HG03064 (cell line): ENCODE results near the gene ZFR.
"Not testable (repeated sequence)": the region's sequence is repeated elsewhere in the genome, so short reads cannot be mapped to it uniquely, and the experiment has no call there.

ENCODE experiments used
- ATAC-seq: cut with Tn5 transposase; IDR thresholded peaks from one replicate; pipeline ENCODE4 v1.9.1; 2021; ENCODE audit warnings: low read depth; ENCODE audit not compliant: unreplicated experiment

The ZFR gene

DNA sequence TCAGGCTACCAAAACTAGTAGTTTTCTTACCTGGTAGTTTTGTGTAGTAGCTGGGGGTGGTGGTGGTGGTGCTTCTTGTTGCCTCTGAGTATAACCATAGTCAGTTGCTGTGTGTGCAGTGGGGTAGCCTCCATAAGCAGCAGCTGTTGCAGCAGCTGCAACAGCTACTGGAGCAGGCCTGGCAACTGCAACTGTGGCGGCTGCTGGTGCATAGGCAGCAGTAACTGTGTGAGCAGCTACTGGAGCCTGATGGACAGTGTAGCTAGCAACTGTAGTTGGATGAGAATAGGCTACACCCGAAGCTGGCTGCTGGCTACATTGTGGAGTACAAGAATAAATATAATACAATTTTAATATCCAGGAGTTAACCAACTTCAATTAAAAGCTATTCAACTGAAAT lies 24.7 kb downstream of the ZFR start:
- ATAC-seq, result no peak

DNA sequence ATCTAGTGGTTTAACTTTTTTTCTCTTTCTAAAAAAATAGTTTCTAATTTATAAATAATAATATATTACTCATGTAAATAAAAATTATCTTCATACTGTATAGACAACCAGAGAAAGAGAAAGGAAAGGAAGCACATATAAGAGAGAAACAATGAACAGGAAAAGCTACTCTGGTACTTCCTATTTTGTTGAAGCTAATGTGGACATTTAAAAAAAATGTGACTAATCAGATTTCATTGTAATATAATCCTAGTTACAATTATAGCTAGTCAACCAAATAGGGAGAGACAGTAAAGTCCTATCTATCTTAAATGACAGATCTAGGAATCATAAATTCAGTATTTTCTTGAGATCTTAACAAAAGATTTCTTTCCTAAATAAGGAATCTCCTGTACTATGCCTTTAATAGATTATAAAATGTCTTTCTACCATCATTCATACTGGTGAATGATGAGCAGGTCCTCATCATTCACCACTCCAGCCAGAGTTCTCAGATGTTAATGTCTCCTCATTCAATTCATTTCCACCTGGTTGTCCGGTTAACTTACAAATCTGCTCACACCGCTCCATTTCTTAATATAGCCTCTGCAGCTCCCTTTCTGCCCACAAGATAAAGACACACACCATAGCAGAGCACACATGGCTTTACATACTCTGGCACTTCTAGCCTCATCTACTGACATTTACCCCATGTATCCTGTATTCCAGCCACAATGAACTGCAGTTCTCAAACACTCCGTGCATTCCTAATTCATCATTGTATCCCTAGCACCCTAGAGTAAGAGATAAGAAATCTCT lies 30.9 kb downstream of the ZFR start:
- no peak for ATAC-seq

DNA sequence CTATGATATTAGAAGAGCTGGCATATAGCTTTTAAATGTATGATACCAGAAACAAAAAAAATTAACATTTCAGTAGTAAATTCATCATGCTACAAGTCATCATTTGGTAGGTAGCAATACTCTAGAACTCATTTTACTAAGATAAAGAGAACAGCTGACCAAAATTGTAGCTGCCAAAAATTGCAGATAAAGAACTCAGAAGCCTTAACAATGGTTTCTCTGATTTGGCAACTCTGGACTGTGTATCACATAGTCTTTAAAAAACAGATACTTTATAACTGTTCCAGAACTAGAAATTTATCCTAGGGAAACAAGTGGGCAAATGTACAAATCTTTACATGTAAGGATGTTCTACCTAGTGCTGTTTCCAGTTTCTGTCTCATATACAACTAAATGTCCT lies 33.9 kb downstream of the ZFR start:
- ATAC-seq, result no peak

DNA sequence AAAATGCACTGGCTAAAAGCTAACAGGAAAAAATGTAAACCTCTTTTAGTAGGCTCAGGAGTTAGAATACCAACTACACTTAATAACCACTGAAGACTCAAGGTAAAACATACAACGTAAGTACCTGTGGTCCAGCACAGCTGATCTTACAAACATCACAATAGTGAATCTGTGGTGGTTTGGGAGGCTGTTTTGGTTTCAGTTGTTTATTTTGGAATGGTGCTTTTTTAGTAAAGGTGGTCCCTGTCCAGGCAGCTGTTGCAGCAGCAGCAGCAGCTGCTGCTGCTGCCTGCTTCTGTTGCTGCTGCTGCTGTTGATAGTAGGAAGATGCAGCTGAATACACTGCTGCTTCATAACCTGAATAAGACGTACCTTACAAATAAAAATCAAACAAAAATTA lies 37.9 kb downstream of the ZFR start:
- no peak for ATAC-seq

DNA sequence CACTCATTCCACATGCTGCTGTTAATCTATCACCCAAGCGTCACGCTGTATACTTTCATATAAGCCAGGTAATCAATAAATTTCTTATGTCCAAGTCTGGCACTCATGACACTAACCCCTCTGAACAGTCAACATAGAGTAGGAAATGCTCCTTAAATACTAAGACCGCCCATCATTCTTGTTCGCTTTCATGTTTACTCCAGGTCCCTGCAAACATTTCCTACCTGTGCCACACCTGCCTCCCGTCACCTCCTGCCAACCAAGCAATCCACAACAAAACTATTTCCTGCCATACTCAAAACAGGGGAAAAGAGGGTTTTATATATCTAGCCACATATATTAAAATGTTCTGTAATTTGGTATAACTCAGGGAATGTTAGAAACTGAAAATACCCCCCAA lies 39.0 kb downstream of the ZFR start:
- no peak for ATAC-seq

DNA sequence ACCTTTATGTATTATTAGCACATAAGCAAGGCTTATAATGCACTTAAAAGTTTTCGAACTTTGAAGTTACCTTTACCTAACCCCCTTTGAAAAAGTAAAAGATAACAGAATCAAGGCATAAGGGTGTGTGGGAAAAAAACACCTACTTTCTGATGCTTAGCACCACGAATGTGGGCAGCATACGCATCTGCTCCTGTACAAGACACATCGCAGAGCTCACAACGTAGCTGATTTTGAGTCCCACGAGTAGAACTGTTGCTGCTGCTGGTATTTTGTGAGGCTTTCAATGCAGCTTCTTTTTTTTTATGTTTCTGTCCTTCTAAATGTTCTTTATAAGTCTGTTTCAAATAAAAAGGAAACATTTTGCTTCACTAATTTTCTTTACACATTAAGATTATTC lies 40.8 kb downstream of the ZFR start:
- no peak for ATAC-seq

DNA sequence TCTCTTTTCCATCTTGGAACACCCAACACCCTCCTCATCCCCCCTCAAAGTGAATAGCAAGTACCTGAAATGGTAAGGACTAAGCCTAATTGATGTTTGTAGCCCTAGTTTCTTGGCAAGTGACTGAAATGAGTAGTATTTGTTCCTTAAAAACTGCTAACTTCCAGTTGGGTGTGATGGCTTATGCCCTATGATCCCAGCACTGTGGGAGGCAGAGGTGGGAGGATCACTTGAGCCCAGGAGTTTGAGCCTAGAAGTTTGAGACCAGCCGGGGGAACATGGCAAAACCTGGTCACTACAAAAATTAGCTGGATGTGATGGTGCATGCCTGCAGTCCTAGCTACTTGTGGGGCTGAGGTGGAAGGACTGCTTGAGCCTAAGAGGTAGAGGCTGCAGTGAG lies 44.1 kb downstream of the ZFR start:
- no peak for ATAC-seq

DNA sequence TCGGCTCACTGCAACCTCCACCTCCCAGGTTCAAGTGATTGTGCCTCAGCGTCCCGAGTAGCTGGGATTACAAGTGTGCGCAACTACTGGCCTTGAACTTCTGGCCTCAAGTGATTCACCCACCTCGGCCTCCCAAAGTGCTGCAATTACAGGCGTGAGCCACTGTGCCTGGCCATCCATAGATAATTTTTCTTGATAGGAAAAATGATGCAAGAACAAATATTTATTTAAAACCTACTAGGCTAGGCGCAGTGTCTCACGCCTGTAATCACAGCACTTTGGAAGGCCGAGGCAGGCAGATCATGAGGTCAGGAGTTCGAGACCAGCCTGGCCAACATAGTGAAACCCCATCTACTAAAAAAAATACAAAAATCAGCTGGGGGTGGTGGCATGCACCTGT lies 45.8 kb downstream of the ZFR start:
- not testable (repeated sequence) for ATAC-seq

DNA sequence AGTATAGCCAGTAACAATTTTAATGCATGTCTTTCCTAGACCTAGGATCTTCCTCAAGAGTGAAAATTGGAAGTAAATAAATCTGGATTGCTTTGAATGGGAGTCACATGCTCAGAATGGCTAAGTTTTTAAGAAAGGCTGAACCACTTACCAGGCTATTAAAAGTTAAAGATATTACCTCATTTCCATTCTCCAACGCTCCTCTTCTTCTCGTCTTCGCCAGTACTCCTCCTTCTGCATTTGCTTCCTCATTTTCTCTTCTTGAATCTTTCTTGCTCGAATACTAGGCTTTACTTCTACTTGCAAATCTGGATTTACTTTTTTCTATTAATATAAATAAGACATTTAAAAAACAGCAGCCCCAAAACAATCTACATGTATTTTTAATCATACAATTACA lies 49.6 kb downstream of the ZFR start:
- ATAC-seq, result no peak

DNA sequence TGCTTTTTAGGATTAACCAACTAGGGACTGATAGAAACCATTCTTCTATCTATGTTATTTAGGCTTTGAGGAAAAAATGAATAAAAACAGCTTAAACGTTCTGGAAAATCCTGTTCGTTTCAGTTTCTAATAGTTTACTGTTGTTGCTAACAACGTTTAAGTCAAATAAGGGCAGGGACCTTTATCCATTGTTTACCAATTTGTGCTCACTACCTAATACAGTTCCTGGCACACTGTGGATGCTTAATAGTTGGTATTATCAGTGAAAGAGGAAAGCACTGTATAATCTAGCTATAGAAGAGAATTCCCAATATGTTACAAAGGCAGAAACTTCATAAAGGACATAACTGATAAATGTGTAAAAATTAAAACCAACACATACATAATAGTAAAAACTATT lies 52.5 kb downstream of the ZFR start:
- no peak for ATAC-seq

DNA sequence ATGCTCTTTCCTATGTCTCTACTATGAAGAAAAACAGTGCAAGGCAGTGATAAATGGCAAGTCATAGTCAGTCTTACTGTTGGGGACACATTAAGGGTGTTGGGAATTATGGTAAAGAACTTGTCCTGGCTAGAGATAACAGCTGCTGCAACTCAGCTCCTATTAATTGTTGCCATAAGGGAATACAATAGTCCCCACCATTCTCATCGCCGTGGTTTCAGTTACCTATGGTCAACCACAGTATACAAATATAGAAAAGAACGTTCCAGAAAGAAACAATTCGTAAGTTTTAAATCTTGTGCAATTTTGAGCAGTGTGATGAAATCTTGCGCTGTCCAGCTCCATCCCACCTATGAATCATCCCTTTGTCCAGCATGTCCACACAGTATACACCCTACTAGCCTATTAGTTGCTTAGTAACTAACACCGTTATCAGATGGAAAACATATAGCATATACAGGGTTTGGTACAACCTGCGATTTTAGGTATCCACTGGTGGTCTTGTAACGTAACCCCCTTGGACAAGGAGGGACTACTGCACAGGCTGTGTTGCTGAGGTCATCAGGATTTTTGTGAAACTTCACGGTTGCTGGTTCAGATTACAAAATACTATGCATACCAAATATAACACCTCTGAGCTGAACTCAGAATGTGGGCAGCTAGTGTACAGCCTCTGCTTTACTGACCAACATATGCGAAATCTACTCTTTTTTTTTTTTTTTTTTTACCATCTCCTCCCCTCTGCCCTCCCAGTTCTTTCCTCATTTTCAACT lies 53.5 kb downstream of the ZFR start:
- ATAC-seq, result no peak

DNA sequence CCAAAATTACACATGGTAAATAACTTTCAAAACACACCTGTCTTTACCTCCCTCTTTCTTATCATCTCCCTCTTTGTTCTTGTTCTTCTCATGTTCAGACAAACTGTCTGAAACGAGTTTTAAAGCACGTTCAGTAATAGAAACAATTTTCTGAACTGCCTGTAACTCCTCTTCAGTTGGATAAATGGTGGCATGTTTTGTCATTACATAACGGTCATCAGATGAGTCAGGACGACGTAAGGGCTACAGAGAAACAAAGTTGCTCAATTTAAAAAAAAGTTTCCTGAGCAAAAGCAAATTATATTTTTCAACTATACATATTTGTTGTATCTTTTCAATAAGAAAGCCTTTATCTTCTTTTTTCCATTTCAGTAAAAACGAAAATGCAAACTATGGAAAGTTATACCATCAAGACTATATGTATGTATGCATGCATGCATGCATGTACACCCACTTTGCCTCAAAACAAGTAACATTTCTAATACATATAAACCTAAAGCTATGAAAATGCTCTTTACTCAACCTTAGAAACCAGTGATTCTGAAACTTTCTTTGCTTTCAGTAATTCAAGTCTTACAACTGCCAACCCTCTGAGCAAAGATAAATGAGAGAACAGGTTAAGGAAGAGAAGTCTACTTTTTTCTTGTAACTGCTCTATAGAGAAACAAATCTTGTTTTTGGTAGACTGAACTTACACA lies 56.0 kb downstream of the ZFR start:
- no peak for ATAC-seq

DNA sequence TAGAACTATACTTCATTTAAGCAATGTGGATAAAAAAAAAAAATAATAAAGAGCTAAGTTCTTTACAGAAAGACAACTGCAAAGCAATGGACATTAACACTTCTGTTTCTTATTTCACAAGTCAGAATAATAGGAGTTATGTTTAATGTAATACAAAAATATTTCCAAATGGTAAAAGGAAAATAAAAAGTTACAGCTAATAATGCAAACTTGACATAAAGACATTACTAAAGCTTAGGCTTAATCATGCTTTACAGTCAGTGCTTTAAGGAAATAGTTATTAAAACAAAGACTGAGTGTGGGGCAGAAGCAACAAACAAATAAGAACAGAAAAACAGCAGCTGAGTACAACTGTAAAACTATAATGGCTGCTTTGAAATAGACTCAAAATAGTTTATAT lies 56.7 kb downstream of the ZFR start:
- ATAC-seq, result no peak

DNA sequence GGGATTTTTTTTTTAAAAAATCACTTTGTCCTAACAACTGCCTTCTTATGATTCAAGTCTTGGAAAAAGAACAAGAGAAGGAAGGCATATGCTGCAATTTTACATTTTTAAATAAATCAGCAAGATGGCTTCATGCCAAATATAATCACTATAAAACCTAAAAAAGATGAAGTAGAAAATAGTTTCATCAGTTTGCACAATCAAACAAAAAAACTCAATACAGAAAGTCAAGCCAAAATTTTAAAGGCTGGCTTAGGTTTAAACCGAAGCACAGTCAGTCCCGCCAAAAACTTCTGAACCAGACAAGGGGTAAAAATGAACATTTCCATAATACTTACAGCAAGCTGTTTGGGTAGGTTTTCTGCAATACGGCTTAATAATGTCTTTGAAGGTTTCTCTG lies 57.3 kb downstream of the ZFR start:
- ATAC-seq, result no peak

DNA sequence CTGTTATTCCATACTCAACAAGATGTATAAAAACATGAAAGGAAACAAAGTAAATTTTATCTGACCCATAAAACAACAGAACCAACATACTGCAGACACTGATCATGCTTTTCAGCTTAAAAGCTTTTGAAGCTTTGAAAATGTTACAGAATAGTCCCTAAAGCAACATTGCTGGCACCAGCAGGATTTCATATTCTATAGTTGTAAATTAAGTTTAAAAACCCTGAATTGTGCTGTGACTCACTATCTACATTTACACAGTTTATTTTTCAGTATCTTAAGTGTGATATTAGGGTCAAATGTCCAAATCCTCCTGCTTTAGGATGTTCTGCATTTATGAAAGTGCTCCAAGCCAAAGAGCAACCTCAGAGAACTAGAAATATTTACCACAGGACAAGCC lies 59.9 kb downstream of the ZFR start:
- no peak for ATAC-seq

DNA sequence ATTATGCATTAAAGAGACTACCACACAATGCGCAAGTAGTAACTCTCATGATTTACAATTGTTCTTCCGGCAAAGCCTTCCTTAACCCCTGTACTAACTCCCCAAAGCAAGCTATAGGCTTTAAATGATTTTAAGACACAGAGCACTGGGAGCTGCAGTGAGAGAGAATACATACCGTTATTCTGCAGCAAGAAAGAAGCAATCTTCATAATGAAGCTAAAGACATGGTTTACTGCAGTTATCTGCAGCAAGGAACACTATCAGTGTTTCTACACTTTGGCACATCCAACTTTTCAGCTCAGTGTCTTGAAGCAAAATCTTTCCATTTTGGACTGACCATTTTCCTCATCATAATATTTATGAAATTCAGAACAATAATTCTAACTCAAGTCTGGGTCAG lies 61.0 kb downstream of the ZFR start:
- no peak for ATAC-seq

DNA sequence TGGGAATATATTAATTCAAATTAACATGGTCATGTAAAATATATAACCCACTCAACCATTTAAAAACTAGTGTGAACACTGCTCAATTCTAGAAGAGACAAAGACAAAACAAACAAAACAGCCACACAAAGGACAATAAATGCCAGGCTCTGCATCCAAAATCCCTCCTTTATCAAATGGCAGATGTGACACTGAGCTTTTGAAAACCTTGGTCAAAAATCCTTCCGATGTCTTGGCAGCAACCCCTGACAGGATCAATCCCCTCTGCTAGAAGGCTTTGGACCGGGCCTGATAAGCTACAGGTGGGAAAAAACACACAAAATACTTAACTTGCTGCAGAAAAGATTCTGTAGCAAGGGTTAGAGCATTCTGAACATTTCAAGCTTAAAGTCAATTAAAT lies 61.5 kb downstream of the ZFR start:
- ATAC-seq, result no peak

DNA sequence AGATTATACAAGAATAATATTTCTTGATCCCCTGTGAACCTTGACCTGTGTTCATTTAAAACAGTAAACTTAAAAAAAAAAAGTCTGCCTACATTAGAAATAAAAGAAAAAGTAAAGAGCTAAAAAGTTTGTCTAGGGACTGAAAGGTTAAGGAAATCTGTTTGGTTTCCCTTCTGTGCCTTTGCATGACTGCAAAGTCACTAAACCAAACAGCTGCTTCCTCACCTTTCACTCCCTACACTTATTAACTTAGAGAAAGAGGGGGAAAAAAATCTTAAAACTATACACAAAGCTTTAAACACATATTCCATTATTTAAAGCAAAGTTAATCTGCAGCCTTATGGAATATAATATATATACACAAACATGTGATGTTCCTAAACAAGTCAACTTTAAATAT lies 65.1 kb downstream of the ZFR start:
- ATAC-seq, result no peak

DNA sequence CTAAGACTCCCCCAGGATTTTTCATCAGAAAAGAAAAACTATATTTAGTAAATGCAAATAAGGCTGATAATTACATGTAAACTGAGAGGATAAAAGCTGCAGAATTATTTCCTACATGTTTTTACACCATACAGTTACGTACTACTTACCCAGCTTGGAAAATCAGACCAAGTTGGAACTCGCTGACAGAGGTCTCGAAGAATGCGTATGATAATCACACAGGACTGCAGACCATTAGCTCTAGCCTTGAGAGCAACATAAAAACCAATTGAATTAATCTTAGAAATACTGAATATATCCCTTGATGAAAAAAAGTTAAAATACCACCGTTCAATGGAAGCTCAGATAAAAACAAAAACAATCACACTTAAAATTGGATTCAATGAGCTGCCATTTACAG lies 65.6 kb downstream of the ZFR start:
- no peak for ATAC-seq

DNA sequence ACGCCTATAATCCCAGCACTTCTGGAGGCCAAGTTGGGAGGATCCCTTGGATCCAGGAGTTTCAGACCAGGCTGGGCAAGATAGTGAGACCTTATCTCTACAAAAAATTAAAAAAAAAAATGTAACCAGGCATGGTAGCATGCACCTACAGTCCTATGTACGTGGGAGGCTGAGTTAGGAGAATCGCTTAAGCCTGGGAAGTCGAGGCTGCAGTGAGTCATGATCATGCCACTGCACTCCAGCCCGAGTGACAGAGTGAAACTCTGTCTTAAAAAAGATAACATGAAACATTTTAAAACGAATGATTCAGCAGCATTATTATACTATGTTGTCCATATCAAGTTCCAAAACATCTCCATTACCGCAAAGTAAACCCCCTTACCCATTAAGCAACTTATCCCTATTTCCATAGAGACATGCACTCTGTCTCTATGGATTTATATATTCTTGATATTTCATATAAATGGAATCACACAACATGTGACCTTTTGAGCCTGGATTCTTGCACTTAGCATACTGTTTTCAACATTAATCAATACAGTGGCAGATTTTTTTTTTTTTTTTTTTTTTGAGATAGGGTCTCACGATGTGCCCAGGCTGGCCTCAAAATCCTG lies 74.9 kb downstream of the ZFR start:
- ATAC-seq, result no peak

DNA sequence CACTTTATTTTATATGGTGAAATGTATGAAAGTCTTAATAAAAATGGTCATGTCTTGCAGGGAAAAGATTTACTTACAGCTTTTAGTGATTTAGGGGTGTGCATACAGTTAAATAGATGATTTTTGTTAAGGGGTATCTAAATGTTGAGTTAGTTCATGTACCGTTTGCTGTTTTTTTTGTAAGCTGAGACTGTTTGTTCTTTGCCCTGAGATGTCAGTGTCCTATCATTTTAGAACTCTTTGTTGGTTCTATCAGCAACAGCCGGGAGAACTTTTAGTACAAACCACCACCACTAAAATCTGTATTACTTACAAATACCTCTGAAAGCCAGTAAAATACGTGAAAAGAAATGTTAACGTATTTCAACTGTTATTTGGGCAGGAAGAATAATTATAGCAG lies 75.5 kb downstream of the ZFR start:
- ATAC-seq, result no peak
